PC-9 (cell line): Measurements from ENCODE around the gene NRAS.

Experiments
- EZH2 ChIP-seq: fragments of 200-600 bp; sonication (generic); IDR thresholded peaks from 2 replicates; pipeline ENCODE4 v1.8.0; 2017; ENCODE audit warnings: antibody characterized with exemption, low read depth
- TF ChIP-seq, protein P1 (sequence below): fragments of 200-600 bp; sonication (generic); conservative IDR thresholded peaks from 2 replicates; pipeline ENCODE4 v1.6.1; 2017; ENCODE audit warnings: mixed run types, antibody characterized with exemption, mild to moderate bottlenecking, moderate library complexity

GRCh38 chr1:114728553-114728952 is 12.0 kb upstream of the NRAS start:
- TF ChIP-seq, protein P1, sequence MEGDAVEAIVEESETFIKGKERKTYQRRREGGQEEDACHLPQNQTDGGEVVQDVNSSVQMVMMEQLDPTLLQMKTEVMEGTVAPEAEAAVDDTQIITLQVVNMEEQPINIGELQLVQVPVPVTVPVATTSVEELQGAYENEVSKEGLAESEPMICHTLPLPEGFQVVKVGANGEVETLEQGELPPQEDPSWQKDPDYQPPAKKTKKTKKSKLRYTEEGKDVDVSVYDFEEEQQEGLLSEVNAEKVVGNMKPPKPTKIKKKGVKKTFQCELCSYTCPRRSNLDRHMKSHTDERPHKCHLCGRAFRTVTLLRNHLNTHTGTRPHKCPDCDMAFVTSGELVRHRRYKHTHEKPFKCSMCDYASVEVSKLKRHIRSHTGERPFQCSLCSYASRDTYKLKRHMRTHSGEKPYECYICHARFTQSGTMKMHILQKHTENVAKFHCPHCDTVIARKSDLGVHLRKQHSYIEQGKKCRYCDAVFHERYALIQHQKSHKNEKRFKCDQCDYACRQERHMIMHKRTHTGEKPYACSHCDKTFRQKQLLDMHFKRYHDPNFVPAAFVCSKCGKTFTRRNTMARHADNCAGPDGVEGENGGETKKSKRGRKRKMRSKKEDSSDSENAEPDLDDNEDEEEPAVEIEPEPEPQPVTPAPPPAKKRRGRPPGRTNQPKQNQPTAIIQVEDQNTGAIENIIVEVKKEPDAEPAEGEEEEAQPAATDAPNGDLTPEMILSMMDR, result no peak
- no peak for TF ChIP-seq EZH2
